Measurements from ENCODE around the gene GCN1. TPM values are rescaled to one million over a fixed set of nuclear protein-coding genes. Genes with fewer than 3 reads are reported as not detected.
"Not testable (repeated sequence)": the region's sequence is repeated elsewhere in the genome, so short reads cannot be mapped to it uniquely, and the experiment has no call there.

The GCN1 gene
- total and polyA plus RNA-seq, 2 donors (not counting 1 experiment from before 2014, with no cell fraction given) = 30.8 to 93.1 TPM

DNA sequence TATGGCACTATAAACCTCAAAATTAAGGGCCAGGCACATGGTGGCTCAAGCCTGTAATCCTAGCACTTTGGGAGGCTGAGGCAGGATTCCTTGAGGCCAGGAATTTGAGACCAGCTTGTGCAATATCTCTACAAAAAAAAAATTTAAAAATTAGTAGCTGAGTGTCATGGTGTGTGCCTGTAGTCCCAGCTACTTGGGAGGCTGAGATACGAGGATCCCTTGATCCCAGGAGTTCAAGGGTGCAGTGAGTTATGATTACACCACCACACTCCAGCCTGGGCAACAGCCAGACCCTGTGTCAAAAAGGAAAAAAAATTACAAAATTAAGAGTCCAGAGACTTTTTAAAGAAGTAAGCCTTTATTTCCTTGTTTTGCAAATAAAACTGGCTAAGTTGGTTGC is 1.8 kb upstream of the GCN1 start:
- H3K9ac ChIP-seq (ENCODE audit: insufficient read depth, low read length) = no peak overlapping the region
- no peak overlapping the region for H3K4me2 ChIP-seq (ENCODE audit: extremely low read depth, insufficient read depth, low read length)

DNA sequence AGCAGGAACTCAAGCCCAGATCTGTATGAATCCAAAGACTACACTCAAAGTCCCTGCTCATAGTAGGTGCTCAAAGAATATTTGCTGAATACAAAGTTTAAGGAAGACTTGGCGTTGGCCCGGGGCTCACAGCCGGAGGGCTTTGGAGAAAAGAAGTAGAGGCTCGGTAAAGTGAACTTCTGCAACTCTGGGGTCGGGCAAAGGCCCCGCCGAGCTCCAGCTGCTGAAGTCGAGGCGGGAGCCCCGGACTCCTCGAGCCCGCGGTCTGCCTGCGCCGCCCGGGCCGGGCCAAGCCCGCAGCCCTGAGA is 335 bp downstream of the GCN1 start:
- H3K9ac ChIP-seq (ENCODE audit: insufficient read depth, low read length) = peak overlapping the region; percentile 89
- peaks cover 19% of the 10 kb centered on the region for H3K4me1 ChIP-seq (ENCODE audit: control insufficient read depth, extremely low read depth, insufficient read depth, low read length)
- peak overlapping the region; percentile 91 for H3K4me2 ChIP-seq (ENCODE audit: extremely low read depth, insufficient read depth, low read length)
- no peaks in the 10 kb centered on the region for H3K9me3 ChIP-seq (ENCODE audit: control insufficient read depth, insufficient read depth, low read depth, low read length)
- DNase-seq (ENCODE audit: low read depth in 2 of 2) = no peak
- H3K4me3 ChIP-seq (replicated peaks in 1 of 4; ENCODE audit: control extremely low read depth in 1 of 4, insufficient read depth in 1 of 4, low read depth in 3 of 4, low read length in 4 of 4) = peak overlapping the region; percentile 59 to 96 (median 91)
- TF ChIP-seq, protein P1, sequence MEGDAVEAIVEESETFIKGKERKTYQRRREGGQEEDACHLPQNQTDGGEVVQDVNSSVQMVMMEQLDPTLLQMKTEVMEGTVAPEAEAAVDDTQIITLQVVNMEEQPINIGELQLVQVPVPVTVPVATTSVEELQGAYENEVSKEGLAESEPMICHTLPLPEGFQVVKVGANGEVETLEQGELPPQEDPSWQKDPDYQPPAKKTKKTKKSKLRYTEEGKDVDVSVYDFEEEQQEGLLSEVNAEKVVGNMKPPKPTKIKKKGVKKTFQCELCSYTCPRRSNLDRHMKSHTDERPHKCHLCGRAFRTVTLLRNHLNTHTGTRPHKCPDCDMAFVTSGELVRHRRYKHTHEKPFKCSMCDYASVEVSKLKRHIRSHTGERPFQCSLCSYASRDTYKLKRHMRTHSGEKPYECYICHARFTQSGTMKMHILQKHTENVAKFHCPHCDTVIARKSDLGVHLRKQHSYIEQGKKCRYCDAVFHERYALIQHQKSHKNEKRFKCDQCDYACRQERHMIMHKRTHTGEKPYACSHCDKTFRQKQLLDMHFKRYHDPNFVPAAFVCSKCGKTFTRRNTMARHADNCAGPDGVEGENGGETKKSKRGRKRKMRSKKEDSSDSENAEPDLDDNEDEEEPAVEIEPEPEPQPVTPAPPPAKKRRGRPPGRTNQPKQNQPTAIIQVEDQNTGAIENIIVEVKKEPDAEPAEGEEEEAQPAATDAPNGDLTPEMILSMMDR (conservative IDR thresholded peaks at IDR 0.05 in 1 of 2, IDR thresholded peaks at IDR 0.05 in 1 of 2; ENCODE audit: low read depth in 1 of 2, low read length in 2 of 2) = no peak
- TF ChIP-seq EZH2 (IDR thresholded peaks at IDR 0.05; ENCODE audit: low read length, missing control alignments) = no peak
- H4K20me1 ChIP-seq (ENCODE audit: control insufficient read depth, extremely low read depth, insufficient read depth, low read length) = no peaks in the 10 kb centered on the region
- peak overlapping the region; percentile 56 for H2AFZ ChIP-seq (ENCODE audit: low read length)
- H3K79me2 ChIP-seq (ENCODE audit: control insufficient read depth, insufficient read depth, low read length) = peaks cover 63% of the 10 kb centered on the region
- peak overlapping the region; percentile 81 for H3K27ac ChIP-seq (ENCODE audit: insufficient read depth, low read length)
- H3K27me3 ChIP-seq (ENCODE audit: control insufficient read depth, insufficient read depth, low read length) = no peaks in the 10 kb centered on the region
- peaks cover 15% of the 10 kb centered on the region for H3K36me3 ChIP-seq (ENCODE audit: control insufficient read depth, insufficient read depth, low read length)

More for the DNA sequence above, 1.8 kb upstream of the GCN1 start:
- H4K20me1 ChIP-seq (ENCODE audit: control insufficient read depth, extremely low read depth, insufficient read depth, low read length) = no peaks in the 10 kb centered on the region
- peaks cover 70% of the 10 kb centered on the region for H3K79me2 ChIP-seq (ENCODE audit: control insufficient read depth, insufficient read depth, low read length)
- peaks cover 22% of the 10 kb centered on the region for H3K4me1 ChIP-seq (ENCODE audit: control insufficient read depth, extremely low read depth, insufficient read depth, low read length)
- no peak overlapping the region for H2AFZ ChIP-seq (ENCODE audit: low read length)
- H3K36me3 ChIP-seq (ENCODE audit: control insufficient read depth, insufficient read depth, low read length) = peaks cover 17% of the 10 kb centered on the region
- H3K4me3 ChIP-seq (replicated peaks in 1 of 4; ENCODE audit: control extremely low read depth in 1 of 4, insufficient read depth in 1 of 4, low read depth in 3 of 4, low read length in 4 of 4) = no peak overlapping the region
- H3K9me3 ChIP-seq (ENCODE audit: control insufficient read depth, insufficient read depth, low read depth, low read length) = no peaks in the 10 kb centered on the region
- DNase-seq (ENCODE audit: low read depth in 2 of 2) = peak in 1 of 2 donors; percentile 23
- no peak overlapping the region for H3K27ac ChIP-seq (ENCODE audit: insufficient read depth, low read length)
- H3K27me3 ChIP-seq (ENCODE audit: control insufficient read depth, insufficient read depth, low read length) = no peaks in the 10 kb centered on the region
- TF ChIP-seq EZH2 (IDR thresholded peaks at IDR 0.05; ENCODE audit: low read length, missing control alignments) = no peak
- TF ChIP-seq, protein P1 (conservative IDR thresholded peaks at IDR 0.05 in 1 of 2, IDR thresholded peaks at IDR 0.05 in 1 of 2; ENCODE audit: low read depth in 1 of 2, low read length in 2 of 2) = no peak

DNA sequence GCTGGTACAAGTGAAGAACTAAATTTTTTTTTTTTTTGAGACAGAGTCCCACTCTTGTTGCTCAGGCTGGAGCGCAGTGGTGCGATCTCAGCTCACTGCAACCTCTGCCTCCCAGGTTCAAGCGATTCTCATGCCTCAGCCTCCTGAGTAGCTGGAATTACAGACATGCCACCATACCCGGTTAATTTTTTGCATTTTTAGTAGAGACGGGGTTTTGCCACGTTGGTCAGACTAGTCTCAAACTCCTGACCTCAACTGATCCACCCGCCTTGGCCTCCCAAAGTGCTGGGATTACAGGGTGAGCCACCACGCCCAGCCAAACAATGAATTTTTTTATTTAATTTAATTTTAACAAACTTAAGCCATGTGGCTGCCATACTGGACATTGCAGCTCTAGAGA is 1.2 kb downstream of the GCN1 start:
- H2AFZ ChIP-seq (ENCODE audit: low read length); H4K20me1 ChIP-seq (ENCODE audit: control insufficient read depth, extremely low read depth, insufficient read depth, low read length); DNase-seq (ENCODE audit: low read depth in 2 of 2); H3K36me3 ChIP-seq (ENCODE audit: control insufficient read depth, insufficient read depth, low read length); H3K9me3 ChIP-seq (ENCODE audit: control insufficient read depth, insufficient read depth, low read depth, low read length); H3K27ac ChIP-seq (ENCODE audit: insufficient read depth, low read length); H3K27me3 ChIP-seq (ENCODE audit: control insufficient read depth, insufficient read depth, low read length); H3K9ac ChIP-seq (ENCODE audit: insufficient read depth, low read length): not testable (repeated sequence)
- Histone ChIP-seq H3K4me1 (ENCODE audit: control insufficient read depth, extremely low read depth, insufficient read depth, low read length) (peaks cover 10% of the 10 kb centered on the region), H3K79me2 (ENCODE audit: control insufficient read depth, insufficient read depth, low read length) (peaks cover 54% of the 10 kb centered on the region), H3K4me2 (ENCODE audit: extremely low read depth, insufficient read depth, low read length) (peak overlapping the region; percentile 91), H3K4me3 (replicated peaks in 1 of 4; ENCODE audit: control extremely low read depth in 1 of 4, insufficient read depth in 1 of 4, low read depth in 3 of 4, low read length in 4 of 4) (peak overlapping the region; percentile 59 to 96 (median 91))
